Keratinocyte (primary cell): ENCODE results near the gene PPP2R5C. TPM values are rescaled to one million over a fixed set of nuclear protein-coding genes. Genes with fewer than 3 reads are reported as not detected.

ENCODE experiments used
- DNase-seq: peaks from one replicate; pipeline ENCODE4 v3.0.0-alpha.2; 2011; ENCODE audit warnings: low read depth, missing footprints, low spot score
- FAIRE-seq: peaks from 2 replicates; lab custom pipeline; 2011; peaks lifted over from hg19 to GRCh38; lab: Jason Lieb, UNC
- H2AFZ ChIP-seq: 2 replicates; pipeline ENCODE4 v1.6.0; 2012; ENCODE audit warnings: low read length, control low read depth, inconsistent platforms; ENCODE audit not compliant: control insufficient read depth
- H3K27ac ChIP-seq: 2 replicates; pipeline ENCODE4 v1.5.1; 2011; ENCODE audit warnings: low read length; ENCODE audit not compliant: control insufficient read depth, insufficient read depth
- H3K27me3 ChIP-seq: 3 replicates; pipeline ENCODE4 v1.6.0; 2011; ENCODE audit warnings: low read length; ENCODE audit not compliant: control insufficient read depth, insufficient read depth; ENCODE audit errors: extremely low read depth
- H3K36me3 ChIP-seq, 2 experiments: 2 replicates in 1 of 2; 3 replicates in 1 of 2; pipeline ENCODE4 v1.5.1; 2011; ENCODE audit warnings: low read length in 2 of 2, mild to moderate bottlenecking in 1 of 2; ENCODE audit not compliant: control insufficient read depth in 2 of 2, insufficient read depth in 2 of 2; ENCODE audit errors: extremely low read depth in 1 of 2
- H3K4me1 ChIP-seq: 3 replicates; pipeline ENCODE4 v1.5.1; 2011; ENCODE audit warnings: low read length; ENCODE audit not compliant: control insufficient read depth, insufficient read depth; ENCODE audit errors: extremely low read depth
- H3K4me2 ChIP-seq: 3 replicates; pipeline ENCODE4 v1.6.0; 2011; ENCODE audit warnings: low read depth, low read length; ENCODE audit not compliant: control insufficient read depth, insufficient read depth; ENCODE audit errors: extremely low read depth
- H3K4me3 ChIP-seq, 3 experiments: fragments of 200-600 bp in 1 of 3; sonication (generic) in 1 of 3; 2 replicates in 2 of 3; 3 replicates in 1 of 3; pipeline ENCODE4 v1.5.1; 2011 to 2016; ENCODE audit warnings: low read length in 3 of 3, mild to moderate bottlenecking in 3 of 3, control low read depth in 2 of 3, inconsistent platforms in 1 of 3, low read depth in 1 of 3, mixed read lengths in 1 of 3, mixed run types in 1 of 3, moderate library complexity in 1 of 3; ENCODE audit not compliant: control insufficient read depth in 2 of 3, insufficient read depth in 2 of 3; ENCODE audit errors: extremely low read depth in 1 of 3
- H3K79me2 ChIP-seq: 2 replicates; pipeline ENCODE4 v1.6.0; 2012; ENCODE audit warnings: low read length; ENCODE audit not compliant: control insufficient read depth, insufficient read depth
- H3K9ac ChIP-seq: 3 replicates; pipeline ENCODE4 v1.6.0; 2011; ENCODE audit warnings: low read length; ENCODE audit not compliant: control insufficient read depth, insufficient read depth; ENCODE audit errors: extremely low read depth
- H3K9me1 ChIP-seq: 3 replicates; pipeline ENCODE4 v1.6.0; 2011; ENCODE audit warnings: low read length; ENCODE audit not compliant: control insufficient read depth, insufficient read depth; ENCODE audit errors: extremely low read depth
- H3K9me3 ChIP-seq: 2 replicates; pipeline ENCODE4 v1.5.1; 2012; ENCODE audit warnings: low read depth, low read length; ENCODE audit not compliant: control insufficient read depth
- H4K20me1 ChIP-seq: 3 replicates; pipeline ENCODE4 v1.6.0; 2011; ENCODE audit warnings: low read length; ENCODE audit not compliant: control insufficient read depth, insufficient read depth; ENCODE audit errors: extremely low read depth
- EZH2 ChIP-seq: IDR thresholded peaks from one replicate; pipeline ENCODE4 v1.6.1; 2012; ENCODE audit warnings: inconsistent platforms, mild to moderate bottlenecking, low read length, moderate library complexity
- dilution Hi-C: fragments of 300-500 bp; cut with MboI; formaldehyde crosslinking; loops from one replicate; pipeline ENCODE4 v1.7.0; 2020; ENCODE audit warnings: low sequenced_read_pairs; ENCODE audit not compliant: extremely low pct_ligation_motif_present
- polyA plus RNA-seq, 5 experiments: library from polyadenylated mRNA; depleted of rRNA in 3 of 5; stranded (reverse) in 3 of 5; stranded (forward) in 1 of 5; unstranded in 1 of 5; fragments of >200 nt; gene quantifications; 1 replicate in 1 of 5; 2 replicates in 3 of 5; 3 replicates in 1 of 5; pipeline versions ENCODE4 v1.2.1 to v1.2.3, GENCODE V29; 2011 to 2012; ENCODE audit warnings: missing spikeins in 2 of 5, low read depth in 1 of 5, low replicate concordance in 1 of 5
- TF ChIP-seq, protein P1 (sequence below), 3 experiments: IDR thresholded peaks in 1 of 3; conservative IDR thresholded peaks in 1 of 3; optimal IDR thresholded peaks in 1 of 3; 2 replicates in 2 of 3; 3 replicates in 1 of 3; pipeline versions ENCODE3 to v1.5.1; 2011; ENCODE audit warnings: low read length in 3 of 3, mild to moderate bottlenecking in 3 of 3, moderate library complexity in 2 of 3, control low read depth in 1 of 3, inconsistent platforms in 1 of 3; ENCODE audit not compliant: insufficient read depth in 2 of 3; ENCODE audit errors: extremely low read depth in 1 of 3

The PPP2R5C gene
- polyA plus RNA-seq, 1 donor (not counting 4 experiments of a cell fraction or from before 2014, with no cell fraction given), result 105 TPM

DNA sequence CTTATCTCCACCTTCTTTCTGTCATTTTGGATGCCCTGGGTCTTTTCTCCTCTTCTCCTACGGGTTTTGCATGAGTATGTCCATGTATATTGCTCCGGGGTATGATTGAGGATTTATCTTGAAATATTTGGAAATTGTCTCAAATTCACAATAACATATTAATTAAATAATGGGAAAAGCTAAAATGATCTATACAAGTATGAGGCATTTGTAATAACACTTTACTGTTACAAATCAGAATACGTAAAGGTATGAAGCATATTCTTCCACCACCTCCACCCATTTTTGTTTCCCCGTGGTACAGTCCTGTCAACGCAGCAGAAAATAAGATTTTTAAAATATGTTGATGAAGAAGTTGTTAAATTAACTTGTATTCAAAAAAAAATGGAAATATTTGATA lies 91.3 kb downstream of the PPP2R5C start:
- TF ChIP-seq EZH2, result no peak
- TF ChIP-seq, protein P1, sequence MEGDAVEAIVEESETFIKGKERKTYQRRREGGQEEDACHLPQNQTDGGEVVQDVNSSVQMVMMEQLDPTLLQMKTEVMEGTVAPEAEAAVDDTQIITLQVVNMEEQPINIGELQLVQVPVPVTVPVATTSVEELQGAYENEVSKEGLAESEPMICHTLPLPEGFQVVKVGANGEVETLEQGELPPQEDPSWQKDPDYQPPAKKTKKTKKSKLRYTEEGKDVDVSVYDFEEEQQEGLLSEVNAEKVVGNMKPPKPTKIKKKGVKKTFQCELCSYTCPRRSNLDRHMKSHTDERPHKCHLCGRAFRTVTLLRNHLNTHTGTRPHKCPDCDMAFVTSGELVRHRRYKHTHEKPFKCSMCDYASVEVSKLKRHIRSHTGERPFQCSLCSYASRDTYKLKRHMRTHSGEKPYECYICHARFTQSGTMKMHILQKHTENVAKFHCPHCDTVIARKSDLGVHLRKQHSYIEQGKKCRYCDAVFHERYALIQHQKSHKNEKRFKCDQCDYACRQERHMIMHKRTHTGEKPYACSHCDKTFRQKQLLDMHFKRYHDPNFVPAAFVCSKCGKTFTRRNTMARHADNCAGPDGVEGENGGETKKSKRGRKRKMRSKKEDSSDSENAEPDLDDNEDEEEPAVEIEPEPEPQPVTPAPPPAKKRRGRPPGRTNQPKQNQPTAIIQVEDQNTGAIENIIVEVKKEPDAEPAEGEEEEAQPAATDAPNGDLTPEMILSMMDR (optimal IDR thresholded peaks at IDR 0.05 in 1 of 3, IDR thresholded peaks at IDR 0.05 in 1 of 3, conservative IDR thresholded peaks at IDR 0.05 in 1 of 3; ENCODE audit: extremely low read depth in 1 of 3, insufficient read depth in 2 of 3, low read length in 3 of 3), result no peak
- no peak for FAIRE-seq
- H3K79me2 ChIP-seq, result peaks cover 65% of the 10 kb centered on the region

DNA sequence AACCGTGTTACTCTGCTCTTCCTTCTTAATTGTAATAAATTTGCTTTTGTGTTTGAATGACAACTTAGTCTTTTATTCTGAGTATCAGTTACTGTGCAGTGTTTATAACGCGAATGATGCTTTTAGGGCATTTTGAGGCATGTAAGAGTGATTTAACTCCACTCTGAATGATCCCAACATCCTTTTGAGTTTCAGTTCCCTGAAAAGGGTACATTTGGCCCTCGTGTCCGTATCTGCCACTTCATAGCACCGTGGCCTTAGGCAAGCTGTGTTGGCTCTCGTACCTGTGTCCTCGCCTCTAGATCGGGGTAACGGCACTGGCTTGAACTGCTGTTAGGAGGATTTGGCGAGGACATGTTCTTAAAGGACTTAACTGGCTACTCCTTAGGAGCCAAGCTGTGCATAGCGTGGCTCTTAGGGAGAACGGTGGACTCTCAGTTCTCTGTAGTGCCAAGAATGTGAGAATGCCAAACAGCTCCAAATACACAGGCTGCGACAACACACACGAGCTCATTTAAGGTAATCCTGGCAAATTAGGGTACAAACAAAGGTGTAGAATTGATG lies 92.0 kb downstream of the PPP2R5C start:
- no peak overlapping the region for H3K4me3 ChIP-seq
- dilution Hi-C loops, result no loop called here
- H3K9me3 ChIP-seq, result no peaks in the 10 kb centered on the region
- H4K20me1 ChIP-seq, result peaks cover 19% of the 10 kb centered on the region
- H2AFZ ChIP-seq, result no peak overlapping the region
- H3K79me2 ChIP-seq, result peaks cover 63% of the 10 kb centered on the region
- H3K36me3 ChIP-seq, result peaks cover 8 to 12% of the 10 kb centered on the region in 2 experiments
- H3K4me1 ChIP-seq, result peaks cover 10% of the 10 kb centered on the region
- FAIRE-seq (no peak), DNase-seq (no peak)
- TF ChIP-seq, protein P1 (optimal IDR thresholded peaks at IDR 0.05 in 1 of 3, IDR thresholded peaks at IDR 0.05 in 1 of 3, conservative IDR thresholded peaks at IDR 0.05 in 1 of 3; ENCODE audit: extremely low read depth in 1 of 3, insufficient read depth in 2 of 3, low read length in 3 of 3), result no peak
- no peak for TF ChIP-seq EZH2
- no peak overlapping the region for H3K9ac ChIP-seq
- no peaks in the 10 kb centered on the region for H3K9me1 ChIP-seq
- no peaks in the 10 kb centered on the region for H3K27me3 ChIP-seq
- H3K27ac ChIP-seq, result no peak overlapping the region
- no peak overlapping the region for H3K4me2 ChIP-seq

More for the DNA sequence above, 91.3 kb downstream of the PPP2R5C start:
- Histone ChIP-seq H3K4me2 (no peak overlapping the region), H3K4me3 (no peak overlapping the region), H3K27me3 (no peaks in the 10 kb centered on the region), H3K9me3 (no peaks in the 10 kb centered on the region), H3K4me1 (peaks cover 10% of the 10 kb centered on the region), H3K36me3 (peaks cover 6 to 11% of the 10 kb centered on the region in 2 experiments), H4K20me1 (peaks cover 19% of the 10 kb centered on the region), H3K27ac (no peak overlapping the region), H3K9ac (no peak overlapping the region), H3K9me1 (no peaks in the 10 kb centered on the region), H2AFZ (no peak overlapping the region)
- dilution Hi-C loops, result no loop called here
- DNase-seq, result no peak
